GM18861 (cell line): ENCODE results near the gene ZNFX1.
"Not testable (repeated sequence)": the region's sequence is repeated elsewhere in the genome, so short reads cannot be mapped to it uniquely, and the experiment has no call there.

Experiments
- ATAC-seq: cut with Tn5 transposase; IDR thresholded peaks from one replicate; pipeline ENCODE4 v1.9.1; 2021; ENCODE audit not compliant: unreplicated experiment

The ZNFX1 gene

DNA sequence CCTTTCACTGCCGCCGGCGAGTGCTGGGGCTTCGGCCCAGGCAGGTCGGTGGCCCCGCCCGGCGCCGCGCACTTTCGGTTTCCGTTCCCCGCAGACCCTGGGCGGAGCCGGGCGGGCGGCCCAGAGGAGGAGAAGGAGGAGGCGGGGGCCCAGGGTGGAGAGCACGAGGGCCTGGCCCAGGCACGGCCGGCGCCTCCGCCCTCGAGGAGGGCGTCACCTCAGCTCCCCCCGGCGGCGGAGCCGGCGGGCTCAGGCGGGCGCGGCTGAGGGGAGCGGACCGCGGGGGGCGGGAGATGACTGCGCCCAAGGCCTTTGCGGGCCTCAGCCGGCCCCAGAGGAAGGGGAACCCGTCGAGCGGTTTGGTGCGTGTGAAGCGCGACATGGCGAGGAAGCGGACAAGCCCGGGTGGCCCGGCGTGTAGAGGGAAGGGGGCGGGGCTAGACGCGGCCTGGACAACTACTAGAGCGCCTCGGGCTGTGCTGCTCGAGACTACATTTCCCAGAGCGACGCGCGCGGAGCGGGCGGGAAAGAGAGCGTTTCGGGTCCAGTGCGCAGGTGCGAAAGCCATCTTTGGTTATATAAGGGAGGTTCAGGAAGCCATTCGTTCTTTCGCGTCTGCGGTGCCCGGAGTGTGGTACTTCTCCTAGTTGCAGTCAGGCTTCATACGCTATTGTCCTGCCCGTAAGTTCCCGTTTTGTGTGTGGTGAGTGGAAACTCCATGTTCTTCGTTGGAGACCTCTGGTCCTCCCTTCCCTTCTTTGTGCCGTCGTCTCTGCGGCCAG is at the start of gene ZNFX1:
Gene ZNFX1, minus strand, starts transcription at position 22 of the 782 bp plus-strand sequence. CDS start 2,218 bp downstream, outside the sequence.
- ATAC-seq: peak; percentile 68

DNA sequence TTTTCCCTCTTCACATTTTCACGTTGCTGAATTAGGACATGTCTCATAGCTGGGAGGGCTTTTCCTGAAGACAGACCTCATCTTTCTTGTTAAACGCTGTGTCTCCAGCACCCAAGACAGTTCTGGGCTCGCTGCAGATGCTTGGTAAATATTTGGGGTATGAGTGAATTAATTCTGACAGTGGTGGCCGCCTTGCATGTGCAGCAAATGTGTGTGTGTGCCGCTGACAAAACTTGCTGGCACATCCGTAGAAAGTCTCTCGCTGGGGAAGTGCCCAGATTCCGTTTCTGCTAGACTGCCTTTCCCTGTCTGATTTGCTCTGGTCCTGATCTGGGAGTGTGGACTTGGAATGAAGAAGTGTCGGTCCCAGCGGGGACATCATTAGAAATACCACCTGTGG is 48.2 kb upstream of the ZNFX1 start:
- ATAC-seq: no peak

DNA sequence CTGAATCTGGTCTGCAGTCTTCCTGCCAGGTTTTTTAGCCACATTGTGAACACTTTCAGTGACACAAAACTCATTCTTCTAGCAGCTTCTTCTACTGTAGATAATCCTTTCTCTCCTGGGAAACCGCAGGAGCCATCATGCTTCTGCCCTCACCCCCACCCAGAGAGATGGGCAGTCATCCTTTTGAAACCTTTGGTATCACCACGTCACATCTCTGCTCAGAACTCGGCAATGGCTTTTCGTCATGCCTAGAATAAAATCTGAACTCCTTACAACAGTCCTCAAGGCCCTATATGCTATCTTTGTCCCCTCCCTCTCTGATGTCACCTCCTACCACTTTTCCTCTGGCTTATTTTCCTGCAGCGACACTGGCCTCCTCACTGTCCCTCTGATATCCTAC is 46.4 kb upstream of the ZNFX1 start:
- ATAC-seq: no peak

DNA sequence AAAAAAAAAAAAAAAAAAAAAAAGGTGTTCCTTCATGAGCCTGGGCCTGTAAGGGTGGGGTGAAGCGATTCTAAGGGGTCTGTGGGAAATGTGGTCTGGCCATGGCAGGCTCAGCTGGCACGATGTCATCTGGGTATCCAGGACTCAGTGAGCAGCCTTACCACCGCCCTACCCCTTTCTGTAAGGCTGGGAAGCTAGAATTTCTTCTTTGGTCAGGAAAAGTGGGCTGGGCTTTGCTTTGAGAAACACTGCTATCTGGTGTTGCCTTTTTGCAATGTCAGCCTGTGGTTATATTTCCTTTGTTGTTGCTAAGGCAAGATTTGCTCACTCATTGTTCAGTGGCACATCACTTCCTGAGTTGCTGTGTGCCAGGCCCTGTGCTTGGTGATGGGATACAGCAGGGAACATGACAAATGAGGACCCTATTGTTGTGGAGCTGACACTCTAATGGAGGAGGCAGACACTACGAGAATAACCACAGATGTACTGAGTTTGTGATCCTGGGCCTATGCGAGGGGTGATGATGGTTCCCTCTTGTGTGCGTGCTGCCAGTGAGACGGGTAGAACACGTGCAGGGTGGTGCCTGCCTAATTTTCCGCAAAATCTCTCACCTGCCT is 45.9 kb upstream of the ZNFX1 start:
- ATAC-seq: no peak

DNA sequence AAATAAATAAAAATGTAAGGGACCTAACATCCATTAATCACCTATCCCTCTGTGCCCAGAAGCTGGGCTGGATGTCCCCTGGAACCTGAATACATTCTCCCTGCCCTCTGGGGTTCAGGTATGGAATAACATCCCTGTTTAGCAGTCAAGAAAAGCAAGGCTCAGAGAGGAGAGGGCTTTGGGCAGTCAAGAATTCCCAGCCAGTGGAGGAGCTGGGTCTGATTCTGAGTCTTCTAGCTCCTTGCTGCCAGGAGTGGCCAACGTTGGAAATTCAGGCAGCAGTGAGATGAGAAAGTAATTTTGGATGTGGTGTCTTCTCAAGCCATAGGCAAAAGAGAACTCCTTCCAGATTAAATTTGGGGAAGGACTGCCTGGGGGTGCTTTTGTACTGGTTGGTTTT is 42.6 kb upstream of the ZNFX1 start:
- ATAC-seq: no peak

DNA sequence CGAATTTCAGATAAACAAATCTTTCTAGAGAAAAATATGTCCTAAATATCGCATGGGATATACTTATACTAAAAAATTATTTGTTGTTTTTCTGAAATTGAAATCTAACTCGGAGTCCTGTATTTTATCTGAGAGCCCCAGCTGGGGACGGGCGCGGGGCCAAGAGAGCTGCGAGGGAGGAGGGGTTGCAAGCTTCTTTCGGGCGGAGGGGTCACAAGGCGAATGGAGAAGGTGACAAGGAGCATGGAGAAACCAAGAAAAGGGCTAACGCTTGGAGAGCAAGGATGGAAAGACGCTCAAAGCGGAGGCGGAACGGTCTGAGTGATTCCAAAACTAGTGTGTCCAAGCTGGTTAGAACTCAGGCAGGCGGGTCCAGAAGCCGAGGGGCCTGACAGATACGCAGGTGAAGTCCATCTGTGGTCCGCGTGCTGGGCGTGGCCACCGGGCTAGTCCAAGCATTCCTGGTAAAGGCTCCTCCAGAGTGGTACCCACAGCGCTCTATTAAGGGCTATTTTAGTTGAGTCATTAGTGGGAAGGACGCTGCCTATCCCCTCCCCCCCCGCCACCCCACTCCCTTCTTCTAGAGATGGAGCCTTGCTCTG is 41.5 kb upstream of the ZNFX1 start:
- no peak for ATAC-seq

DNA sequence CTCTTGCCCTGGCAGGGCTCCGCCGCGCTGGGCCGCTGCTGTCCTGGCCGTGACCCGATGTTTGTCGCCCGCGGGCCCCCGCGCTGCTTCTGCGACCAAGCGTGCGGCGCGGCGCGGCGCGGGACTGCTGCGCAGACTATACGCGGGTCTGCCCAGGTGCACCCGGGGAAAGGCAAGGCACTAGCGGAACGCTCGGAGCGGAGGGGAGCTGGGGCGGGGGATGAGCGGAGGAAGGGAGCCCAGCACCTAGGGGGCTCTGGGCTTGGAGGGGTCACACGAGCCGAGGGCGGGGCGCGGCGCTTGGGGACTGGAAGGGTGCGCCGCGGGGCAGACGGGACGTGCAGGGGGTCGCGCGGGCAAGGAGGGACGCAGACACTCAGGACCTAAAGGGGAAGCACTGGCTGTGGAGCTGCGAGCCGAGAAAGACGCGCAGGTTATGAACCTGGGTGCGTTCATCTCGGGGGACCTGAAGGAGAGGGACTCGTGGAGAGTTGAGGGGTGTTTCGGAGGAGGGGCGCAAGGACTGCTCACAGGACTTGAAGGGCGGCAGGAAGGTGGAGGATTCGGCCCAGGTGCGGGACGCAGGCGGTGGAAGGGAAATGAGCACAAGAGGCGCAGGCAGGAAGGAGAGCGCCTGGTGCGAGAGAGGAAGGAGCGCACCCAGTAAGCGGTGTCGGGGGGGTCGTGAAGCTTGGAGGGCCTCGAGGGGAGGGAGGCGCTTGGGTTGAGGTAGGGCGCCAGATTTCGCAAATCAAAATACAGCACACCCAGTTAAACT is 40.8 kb upstream of the ZNFX1 start:
- no peak for ATAC-seq

DNA sequence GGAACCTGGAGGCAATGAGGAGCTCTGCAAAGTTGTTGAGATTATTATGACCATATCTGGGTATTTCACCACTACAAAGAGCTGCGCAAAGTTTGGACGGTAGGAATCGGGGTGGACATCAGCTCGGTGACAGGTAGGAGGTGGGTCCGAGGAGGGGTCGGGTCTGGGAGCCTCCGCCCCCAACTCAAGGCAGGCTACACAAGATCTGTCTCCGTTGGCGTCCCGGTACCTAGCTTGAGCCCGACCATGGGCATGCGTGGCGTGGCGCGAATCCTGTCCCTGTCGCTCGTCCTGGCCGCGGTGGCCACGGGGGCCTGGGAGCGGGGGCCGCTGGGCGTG is 40.2 kb upstream of the ZNFX1 start:
- no peak for ATAC-seq

DNA sequence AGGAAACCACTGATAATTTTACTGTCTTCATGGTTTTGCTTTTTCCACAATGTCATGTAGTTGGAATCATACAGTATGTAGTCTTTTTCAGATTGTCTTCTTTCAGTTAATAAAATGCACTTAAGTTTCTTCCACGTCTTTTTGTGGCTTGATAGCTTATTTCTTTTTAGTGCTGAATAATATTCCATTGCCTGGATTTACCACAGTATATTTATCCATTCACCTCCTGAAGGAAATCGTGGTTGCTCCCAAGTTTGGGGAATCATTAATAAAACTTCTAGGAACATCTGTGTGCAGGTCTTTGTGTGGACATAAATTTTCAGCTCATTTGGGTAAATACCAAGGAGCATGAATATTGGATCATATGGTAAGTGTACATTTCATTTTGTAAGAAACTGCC is 38.8 kb upstream of the ZNFX1 start:
- ATAC-seq: no peak

DNA sequence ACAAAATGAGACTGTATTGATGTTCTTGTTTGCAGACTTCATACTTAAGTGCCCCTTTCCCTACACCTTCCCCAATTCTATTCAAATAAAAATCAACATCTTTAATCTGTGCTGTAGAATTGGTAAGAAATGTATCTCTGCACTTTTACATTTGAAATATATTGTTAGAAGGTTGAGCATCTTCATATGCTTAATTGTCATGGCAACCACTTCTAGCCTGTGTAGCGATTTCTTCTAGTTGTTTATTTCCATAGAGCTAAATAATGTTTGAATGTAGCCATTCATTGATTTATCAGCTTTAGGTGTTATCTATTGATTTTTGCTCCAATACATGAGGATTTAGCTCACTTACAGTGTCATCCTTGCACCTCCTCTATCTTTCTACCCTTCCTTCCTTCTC is 37.7 kb upstream of the ZNFX1 start:
- no peak for ATAC-seq

DNA sequence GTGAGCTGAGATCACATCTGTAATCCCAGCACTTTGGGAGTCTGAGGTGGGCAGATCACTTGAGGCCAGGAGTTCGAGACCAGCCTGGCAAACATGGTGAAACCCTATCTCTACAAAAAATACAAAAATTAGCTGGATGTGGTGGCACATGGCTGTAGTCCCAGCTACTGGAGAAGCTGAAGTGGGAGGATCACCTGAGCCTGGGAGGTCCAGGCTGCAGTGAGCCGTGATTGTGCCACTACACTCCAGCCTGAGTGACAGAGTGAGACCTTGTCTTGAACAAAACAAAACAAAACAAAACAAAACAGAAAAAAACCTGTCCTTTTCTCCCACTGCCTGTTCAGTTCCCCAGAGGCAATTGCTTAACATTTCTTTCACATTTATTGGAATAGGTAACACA is 36.2 kb upstream of the ZNFX1 start:
- ATAC-seq: not testable (repeated sequence)

DNA sequence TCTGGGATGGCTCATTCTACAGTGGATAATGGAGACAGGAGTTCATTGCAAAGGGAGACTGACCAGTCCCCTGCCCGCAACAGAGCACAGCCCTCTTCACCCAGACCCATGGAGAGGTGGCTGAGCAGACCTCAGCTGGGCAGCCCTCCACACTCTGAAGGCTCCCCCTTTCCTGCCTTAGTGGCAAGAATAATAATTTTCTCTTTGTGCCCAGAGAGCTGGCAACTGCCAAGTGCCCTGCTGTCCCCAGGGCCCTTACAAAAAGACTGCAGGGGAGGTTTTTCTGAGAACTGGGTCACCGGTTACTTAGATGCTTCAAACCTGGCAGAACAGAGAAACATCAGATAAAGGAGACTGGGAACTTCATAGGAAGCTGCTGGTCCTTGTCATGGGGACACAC is 35.4 kb upstream of the ZNFX1 start:
- no peak for ATAC-seq

DNA sequence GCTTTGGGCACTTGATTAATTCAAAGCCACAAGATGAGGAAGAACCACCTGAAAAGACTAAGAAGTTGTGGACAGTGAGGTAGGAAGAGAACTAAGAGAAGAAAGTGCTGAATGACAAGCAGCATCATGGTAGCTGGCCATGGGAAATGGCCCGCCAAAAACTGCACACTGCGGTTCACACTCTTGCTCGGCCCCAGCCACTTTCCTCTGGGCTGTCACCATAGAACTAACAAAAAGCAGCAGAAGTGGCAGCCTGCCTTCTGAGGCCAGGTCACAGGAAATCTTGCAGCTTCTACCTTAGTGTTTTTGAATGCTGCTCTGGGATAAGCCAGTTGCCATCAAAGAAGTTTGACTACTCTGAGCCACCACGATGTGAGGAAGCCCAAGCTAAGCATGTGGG is 34.8 kb upstream of the ZNFX1 start:
- ATAC-seq: no peak

DNA sequence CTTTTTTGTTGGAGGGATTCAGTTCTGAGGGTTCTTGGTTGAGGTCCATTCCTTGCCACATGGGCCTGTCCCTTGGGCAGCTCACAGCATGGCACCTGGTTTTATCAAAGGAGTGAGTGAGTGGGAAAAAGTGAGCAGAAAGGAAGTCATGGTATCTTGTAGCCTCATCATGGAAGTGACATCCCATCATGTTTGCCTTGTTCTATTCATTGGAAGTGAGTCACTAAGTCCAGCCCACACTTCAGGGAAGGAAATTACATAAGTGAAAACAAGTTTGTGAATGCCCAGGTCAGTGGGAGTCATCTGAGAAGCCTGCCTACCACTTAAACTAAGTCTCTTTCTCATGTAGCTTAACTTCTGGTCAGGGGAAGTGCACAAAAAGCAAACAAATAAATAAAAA is 32.8 kb upstream of the ZNFX1 start:
- ATAC-seq: no peak

DNA sequence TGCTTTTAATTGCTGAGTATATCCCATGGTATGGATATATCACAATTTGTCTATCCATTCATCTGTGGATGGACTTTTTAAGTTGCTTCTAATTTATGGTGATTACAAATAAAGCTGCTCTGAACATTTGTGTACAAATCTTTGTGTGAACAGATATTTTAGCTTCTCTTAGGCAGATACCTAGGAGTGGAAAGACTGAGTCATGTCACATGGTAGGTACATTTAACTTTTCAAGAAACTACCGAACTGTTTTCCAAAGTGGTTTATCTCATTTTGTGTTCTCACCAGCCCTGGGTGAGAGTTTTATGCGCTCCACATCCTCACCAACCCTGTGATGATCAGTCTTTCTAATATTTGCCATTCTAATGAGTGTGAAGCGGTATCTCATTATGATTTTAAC is 31.0 kb upstream of the ZNFX1 start:
- ATAC-seq: no peak

DNA sequence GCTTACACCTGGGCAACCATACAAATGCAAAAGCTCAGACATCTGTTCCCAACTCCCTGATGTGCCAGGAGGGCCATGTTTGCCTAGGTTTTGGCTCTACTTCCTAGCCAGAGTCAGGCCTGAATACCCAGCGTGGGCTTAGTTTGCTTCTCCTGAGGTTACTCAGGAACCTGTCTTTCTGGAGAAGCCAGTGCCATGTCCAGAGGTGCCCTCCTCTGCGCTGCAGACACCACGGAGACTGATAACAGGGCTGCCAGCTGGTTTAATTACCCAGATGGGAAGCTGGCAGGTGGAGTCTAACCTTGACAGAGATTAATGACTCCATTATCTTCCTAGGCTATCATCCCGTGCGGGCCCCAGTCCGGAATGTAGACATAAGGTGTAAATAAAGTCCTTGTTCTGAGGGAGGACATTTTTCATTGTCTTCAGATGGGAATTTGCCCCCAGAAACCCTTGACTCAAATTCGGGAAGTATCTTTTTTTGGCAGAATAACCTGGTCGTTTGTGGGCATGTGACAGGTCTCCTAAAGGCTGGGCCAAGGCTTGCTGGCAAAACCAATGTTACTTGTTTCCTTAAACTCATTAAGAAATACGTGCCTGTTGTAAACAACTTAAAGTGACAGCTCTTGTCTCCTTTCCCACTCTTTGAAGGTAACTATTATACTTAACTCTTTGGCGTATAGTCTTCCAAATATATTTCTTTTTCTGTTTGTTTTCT is 29.2 kb upstream of the ZNFX1 start:
- ATAC-seq: no peak

DNA sequence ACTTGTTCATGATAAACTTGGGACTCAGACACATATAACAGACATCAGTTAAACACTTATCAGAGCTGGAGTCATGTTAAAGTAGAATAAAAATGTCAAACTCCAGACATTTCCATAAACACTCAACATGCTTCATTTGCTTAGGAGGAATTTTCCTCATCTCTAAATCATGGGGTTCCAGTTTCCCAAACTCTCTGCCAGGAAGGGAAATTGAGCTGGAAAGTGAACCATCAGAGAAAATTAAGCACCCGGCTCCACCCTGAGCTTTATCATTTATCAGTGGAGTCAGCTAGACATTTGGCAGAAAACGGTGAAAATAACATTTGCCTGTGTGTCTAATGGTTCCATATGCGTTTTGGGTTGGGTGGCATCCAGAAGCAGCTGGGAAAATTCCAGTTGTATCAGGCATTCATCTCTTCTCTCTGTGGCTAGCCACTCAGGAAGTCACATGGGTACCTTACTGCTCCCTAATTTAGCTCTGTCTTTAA is 25.3 kb upstream of the ZNFX1 start:
- no peak for ATAC-seq

DNA sequence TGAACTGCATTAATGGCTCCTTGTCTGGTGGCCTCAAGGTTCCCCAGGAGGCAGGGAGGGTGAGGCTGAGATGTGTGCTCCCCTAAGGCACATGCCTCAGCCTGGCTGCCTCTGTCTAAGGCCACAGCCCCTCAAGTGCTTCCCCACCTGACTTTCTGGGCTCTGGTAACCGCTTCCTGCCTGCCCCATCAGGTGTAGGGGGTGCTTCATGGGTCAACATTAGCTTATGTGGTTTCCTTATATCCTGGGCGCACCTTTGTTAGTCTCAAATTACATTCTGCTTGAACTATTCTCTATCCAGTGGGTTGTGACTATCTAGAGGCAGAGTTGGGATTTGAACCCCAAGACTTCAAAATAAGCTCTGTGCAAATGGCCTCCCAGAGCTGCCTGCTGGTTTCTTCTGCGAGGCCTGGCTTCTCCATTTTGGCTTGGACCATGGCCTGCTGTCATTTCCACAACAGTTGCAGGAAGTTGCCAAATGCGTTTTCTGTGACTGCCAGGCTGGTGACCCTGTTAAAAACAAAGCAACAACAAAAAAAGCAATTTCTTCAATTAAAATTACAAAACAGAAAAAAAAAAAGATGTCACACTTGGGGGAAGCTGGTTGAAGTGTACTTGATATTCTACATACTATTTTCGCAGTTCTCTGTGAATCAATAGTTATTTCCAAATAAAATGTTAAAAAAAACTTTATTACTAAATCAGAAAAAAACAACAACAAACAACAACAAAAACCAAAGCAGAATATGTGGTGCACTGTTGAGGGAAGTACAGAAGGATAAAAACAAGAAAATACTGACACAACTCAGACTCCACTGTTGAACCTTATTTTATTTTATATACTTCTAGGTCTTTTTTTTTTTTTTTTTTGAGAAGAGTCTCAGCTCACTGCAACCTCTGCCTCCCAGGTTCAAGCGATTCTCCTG is 20.0 kb upstream of the ZNFX1 start:
- ATAC-seq: no peak

DNA sequence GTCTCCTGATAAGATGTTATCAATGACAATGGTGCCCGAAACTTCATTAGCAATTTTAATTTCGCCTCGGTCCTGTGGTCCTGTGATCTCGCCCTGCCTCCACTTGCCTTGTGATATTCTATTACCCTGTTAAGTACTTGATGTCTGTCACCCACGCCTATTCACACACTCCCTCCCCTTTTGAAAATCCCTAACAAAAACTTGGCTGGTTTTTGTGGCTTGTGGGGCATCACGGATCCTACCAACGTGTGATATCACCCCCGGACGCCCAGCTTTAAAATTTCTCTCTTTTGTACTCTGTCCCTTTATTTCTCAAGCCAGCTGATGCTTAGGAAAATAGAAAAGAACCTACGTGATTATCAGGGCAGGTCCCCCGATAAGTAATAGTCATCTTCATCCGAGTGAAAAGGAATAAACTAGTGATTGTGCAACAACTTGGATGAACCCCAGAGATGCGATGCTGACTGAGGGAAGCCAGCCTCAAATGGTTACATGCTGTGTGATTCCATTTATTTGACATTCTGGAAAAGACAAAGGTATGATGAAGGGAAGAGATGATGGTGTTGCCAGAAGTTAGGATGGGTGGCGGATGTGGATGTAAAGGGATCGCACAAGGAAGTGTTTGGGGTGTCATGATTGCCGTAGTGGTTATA is 16.3 kb upstream of the ZNFX1 start:
- ATAC-seq: not testable (repeated sequence)
